ENCODE data around the gene KCNT2. TPM values are rescaled to one million over a fixed set of nuclear protein-coding genes. Genes with fewer than 3 reads are reported as not detected.

The KCNT2 gene
- total RNA-seq, 1 experiment from 2014 or later: not detected

DNA sequence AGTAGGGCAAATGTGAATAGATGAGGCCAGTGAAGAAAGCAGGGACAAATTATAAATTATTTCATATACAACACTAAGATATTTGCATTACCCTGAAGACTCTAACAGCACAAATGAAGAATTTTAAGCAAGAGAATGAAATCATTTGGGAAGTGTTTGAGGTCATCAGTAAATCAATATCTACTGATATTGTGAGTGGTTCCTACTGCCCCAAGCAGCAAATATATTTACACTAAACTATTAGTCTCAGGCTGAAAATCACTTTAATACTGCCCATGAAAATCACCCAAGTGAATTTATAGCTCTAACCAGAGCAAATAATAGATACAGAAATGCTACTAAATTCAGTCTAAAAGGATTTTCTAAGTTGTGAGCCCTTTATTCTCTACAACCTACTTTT, 163.6 kb downstream of the KCNT2 start (continued):
- TF ChIP-seq, protein P1, sequence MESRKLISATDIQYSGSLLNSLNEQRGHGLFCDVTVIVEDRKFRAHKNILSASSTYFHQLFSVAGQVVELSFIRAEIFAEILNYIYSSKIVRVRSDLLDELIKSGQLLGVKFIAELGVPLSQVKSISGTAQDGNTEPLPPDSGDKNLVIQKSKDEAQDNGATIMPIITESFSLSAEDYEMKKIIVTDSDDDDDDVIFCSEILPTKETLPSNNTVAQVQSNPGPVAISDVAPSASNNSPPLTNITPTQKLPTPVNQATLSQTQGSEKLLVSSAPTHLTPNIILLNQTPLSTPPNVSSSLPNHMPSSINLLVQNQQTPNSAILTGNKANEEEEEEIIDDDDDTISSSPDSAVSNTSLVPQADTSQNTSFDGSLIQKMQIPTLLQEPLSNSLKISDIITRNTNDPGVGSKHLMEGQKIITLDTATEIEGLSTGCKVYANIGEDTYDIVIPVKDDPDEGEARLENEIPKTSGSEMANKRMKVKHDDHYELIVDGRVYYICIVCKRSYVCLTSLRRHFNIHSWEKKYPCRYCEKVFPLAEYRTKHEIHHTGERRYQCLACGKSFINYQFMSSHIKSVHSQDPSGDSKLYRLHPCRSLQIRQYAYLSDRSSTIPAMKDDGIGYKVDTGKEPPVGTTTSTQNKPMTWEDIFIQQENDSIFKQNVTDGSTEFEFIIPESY (IDR thresholded peaks at IDR 0.05; ENCODE audit: extremely low read depth, insufficient replicate concordance, low read length): no peak
- no peak for TF ChIP-seq CBX3 (IDR thresholded peaks at IDR 0.05; ENCODE audit: low read depth)
- no peak for TF ChIP-seq JUND (IDR thresholded peaks at IDR 0.05)

DNA sequence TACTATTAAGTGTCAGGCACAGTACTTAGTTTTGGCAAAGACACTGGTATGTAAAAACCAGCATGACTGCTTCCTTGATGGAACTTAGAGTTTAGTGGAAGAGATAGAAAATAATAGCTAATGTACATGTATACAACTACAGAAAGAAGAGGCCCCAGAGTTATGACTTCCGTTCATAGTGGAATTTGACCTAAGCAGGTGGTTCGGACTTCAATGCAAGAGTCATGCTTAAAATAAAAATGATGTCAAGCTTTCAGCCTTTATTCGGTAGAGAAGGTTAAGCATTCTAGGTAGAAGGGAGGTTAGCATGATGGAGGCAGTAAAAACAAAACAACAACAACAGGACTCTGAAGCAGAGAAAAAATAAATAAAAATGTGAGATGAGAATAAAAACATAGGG, 165.9 kb downstream of the KCNT2 start:
- no peak for DNase-seq (ENCODE audit: low read depth, low spot score)
- no peak for TF ChIP-seq EGR1 (IDR thresholded peaks at IDR 0.05; ENCODE audit: low read depth)
- no peak for TF ChIP-seq FOSL1 (IDR thresholded peaks at IDR 0.05; ENCODE audit: low read depth)
- TF ChIP-seq POLR2A (IDR thresholded peaks at IDR 0.05; ENCODE audit: borderline replicate concordance, extremely low read depth, insufficient read depth, insufficient read length): no peak
- no peak for TF ChIP-seq EZH2phosphoT487 (IDR thresholded peaks at IDR 0.05; ENCODE audit: borderline replicate concordance)
- TF ChIP-seq POLR2AphosphoS5 (IDR thresholded peaks at IDR 0.05; ENCODE audit: low read depth, low read length): no peak
- TF ChIP-seq, protein P2, sequence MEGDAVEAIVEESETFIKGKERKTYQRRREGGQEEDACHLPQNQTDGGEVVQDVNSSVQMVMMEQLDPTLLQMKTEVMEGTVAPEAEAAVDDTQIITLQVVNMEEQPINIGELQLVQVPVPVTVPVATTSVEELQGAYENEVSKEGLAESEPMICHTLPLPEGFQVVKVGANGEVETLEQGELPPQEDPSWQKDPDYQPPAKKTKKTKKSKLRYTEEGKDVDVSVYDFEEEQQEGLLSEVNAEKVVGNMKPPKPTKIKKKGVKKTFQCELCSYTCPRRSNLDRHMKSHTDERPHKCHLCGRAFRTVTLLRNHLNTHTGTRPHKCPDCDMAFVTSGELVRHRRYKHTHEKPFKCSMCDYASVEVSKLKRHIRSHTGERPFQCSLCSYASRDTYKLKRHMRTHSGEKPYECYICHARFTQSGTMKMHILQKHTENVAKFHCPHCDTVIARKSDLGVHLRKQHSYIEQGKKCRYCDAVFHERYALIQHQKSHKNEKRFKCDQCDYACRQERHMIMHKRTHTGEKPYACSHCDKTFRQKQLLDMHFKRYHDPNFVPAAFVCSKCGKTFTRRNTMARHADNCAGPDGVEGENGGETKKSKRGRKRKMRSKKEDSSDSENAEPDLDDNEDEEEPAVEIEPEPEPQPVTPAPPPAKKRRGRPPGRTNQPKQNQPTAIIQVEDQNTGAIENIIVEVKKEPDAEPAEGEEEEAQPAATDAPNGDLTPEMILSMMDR (IDR thresholded peaks at IDR 0.05 in 2 of 3, conservative IDR thresholded peaks at IDR 0.05 in 1 of 3; ENCODE audit: borderline replicate concordance in 1 of 3, insufficient read depth in 1 of 3, low read depth in 2 of 3, low read length in 2 of 3): no peak
- TF ChIP-seq, protein P3, sequence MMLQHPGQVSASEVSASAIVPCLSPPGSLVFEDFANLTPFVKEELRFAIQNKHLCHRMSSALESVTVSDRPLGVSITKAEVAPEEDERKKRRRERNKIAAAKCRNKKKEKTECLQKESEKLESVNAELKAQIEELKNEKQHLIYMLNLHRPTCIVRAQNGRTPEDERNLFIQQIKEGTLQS (IDR thresholded peaks at IDR 0.05): no peak
- no peak for TF ChIP-seq CEBPB (IDR thresholded peaks at IDR 0.05; ENCODE audit: low read depth)
- no peak for TF ChIP-seq RAD21 (IDR thresholded peaks at IDR 0.05; ENCODE audit: low read depth)
- TF ChIP-seq JUND (IDR thresholded peaks at IDR 0.05): no peak
- no peak for TF ChIP-seq SP1 (IDR thresholded peaks at IDR 0.05; ENCODE audit: low read depth)
- TF ChIP-seq, protein P4, sequence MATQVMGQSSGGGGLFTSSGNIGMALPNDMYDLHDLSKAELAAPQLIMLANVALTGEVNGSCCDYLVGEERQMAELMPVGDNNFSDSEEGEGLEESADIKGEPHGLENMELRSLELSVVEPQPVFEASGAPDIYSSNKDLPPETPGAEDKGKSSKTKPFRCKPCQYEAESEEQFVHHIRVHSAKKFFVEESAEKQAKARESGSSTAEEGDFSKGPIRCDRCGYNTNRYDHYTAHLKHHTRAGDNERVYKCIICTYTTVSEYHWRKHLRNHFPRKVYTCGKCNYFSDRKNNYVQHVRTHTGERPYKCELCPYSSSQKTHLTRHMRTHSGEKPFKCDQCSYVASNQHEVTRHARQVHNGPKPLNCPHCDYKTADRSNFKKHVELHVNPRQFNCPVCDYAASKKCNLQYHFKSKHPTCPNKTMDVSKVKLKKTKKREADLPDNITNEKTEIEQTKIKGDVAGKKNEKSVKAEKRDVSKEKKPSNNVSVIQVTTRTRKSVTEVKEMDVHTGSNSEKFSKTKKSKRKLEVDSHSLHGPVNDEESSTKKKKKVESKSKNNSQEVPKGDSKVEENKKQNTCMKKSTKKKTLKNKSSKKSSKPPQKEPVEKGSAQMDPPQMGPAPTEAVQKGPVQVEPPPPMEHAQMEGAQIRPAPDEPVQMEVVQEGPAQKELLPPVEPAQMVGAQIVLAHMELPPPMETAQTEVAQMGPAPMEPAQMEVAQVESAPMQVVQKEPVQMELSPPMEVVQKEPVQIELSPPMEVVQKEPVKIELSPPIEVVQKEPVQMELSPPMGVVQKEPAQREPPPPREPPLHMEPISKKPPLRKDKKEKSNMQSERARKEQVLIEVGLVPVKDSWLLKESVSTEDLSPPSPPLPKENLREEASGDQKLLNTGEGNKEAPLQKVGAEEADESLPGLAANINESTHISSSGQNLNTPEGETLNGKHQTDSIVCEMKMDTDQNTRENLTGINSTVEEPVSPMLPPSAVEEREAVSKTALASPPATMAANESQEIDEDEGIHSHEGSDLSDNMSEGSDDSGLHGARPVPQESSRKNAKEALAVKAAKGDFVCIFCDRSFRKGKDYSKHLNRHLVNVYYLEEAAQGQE (IDR thresholded peaks at IDR 0.05; ENCODE audit: low read depth): no peak
- no peak for TF ChIP-seq YY1 (IDR thresholded peaks at IDR 0.05; ENCODE audit: extremely low read depth, insufficient replicate concordance, low read depth, low read length)
- POLR2A ChIA-PET: no interaction called here

More for the DNA sequence above, 165.9 kb downstream of the KCNT2 start:
- Histone ChIP-seq H3K4me1 (ENCODE audit: control insufficient read depth in 1 of 2, insufficient read depth in 2 of 2, low read length in 2 of 2) (no peaks in the 10 kb centered on the region), H3K27me3 (ENCODE audit: insufficient read depth, low read length) (no peaks in the 10 kb centered on the region), H3K9ac (ENCODE audit: low read length) (no peak overlapping the region), H2AFZ (ENCODE audit: low read depth, low read length, poor library complexity, severe bottlenecking) (no peak overlapping the region), H3K4me2 (ENCODE audit: low read length) (no peak overlapping the region), H3K27ac (ENCODE audit: low read depth, low read length) (no peak overlapping the region), H3K9me2 (ENCODE audit: insufficient read depth) (no peaks in the 10 kb centered on the region), H4K20me1 (ENCODE audit: insufficient read depth) (no peaks in the 10 kb centered on the region), H3K36me3 (ENCODE audit: control insufficient read depth in 1 of 2, insufficient read depth in 2 of 2, low read length in 2 of 2) (no peaks in the 10 kb centered on the region), H3K79me2 (ENCODE audit: insufficient read depth, low read length) (no peaks in the 10 kb centered on the region), H3K9me3 (ENCODE audit: control insufficient read depth in 1 of 2, insufficient read depth in 1 of 2, low read depth in 1 of 2, low read length in 2 of 2) (no peaks in the 10 kb centered on the region), H3K4me3 (replicated peaks in 1 of 2; ENCODE audit: low read depth in 1 of 2, low read length in 2 of 2) (no peak overlapping the region)
- no peak for ATAC-seq
- no TSS peak for BruUV-seq (replicated peaks)
- ChIA-PET RAD21 (ENCODE audit: low non-redundant PET in 1 of 2, low total read pairs in 2 of 2, uncharacterized antibody in 2 of 2, unreplicated experiment in 2 of 2) (no interaction called here), CTCF (no interaction called here)
- intact Hi-C loops (cut with micrococcal nuclease): no loop called here

Data from HCT116 (cell line).